GM19438 (cell line): ENCODE data around the gene DPYSL4.

Experiments
- ATAC-seq: cut with Tn5 transposase; IDR thresholded peaks from one replicate; pipeline ENCODE4 v1.9.1; 2021; ENCODE audit warnings: low read depth; ENCODE audit not compliant: unreplicated experiment

Gene DPYSL4

DNA sequence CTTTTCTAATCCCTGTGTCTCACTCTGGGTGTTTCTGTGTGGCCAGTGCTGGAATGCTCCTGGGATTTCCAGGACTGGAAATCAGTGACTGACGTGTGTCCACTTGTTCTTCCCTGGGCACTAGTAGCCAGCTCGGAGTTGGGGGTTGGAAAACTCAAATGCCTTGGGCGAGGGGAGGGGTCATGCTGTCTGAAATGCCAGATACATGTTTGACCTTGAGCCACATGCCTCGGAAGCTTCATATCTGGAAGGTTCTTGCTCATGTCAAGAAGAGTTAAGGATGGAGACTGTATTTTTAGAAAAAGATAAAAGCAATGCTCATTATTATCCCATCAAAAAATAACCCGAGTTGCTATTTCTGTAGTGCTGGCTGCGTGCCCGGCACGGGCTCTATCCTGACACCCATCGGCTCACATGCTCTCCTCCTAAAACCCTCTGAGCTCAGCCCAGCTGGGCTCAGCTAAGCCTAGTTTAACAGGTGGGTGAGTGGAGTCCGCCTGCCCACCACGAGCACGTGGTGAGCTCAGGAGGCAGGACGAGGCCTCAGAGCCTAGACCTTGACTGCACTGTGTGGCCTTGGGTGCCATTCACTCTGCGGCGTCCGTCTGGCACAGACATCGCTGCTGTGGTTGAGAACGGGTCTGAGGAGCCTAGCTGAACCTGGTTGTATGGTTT, 6.4 kb downstream of the DPYSL4 start:
- ATAC-seq = no peak

GRCh38 chr10:132193907-132194552, 7.3 kb downstream of the DPYSL4 start:
- no peak for ATAC-seq

DNA sequence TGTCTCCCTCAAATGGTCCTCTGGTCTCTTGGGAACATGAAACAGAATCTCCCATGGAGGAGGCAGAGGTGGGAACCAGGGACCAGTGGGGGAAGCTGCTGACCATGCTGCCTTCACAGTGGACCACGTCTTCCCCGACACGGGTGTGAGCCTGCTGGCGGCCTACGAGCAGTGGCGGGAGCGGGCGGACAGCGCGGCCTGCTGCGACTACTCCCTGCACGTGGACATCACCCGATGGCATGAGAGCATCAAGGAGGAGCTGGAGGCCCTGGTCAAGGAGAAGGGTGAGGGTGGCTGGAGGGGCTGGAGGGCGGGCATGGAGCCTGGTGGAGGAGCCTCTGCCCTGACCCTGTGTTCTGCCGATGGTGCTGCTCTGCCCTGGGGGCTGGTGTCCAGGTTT, 8.0 kb downstream of the DPYSL4 start:
- no peak for ATAC-seq

- no peak for ATAC-seq
Observed at GRCh38 chr10:132195366-132196075, 8.8 kb downstream of the DPYSL4 start.

GRCh38 chr10:132196178-132197113, 9.7 kb downstream of the DPYSL4 start:
- no peak for ATAC-seq

GRCh38 chr10:132197271-132198067, 10.7 kb downstream of the DPYSL4 start:
- no peak for ATAC-seq

GRCh38 chr10:132198068-132198370, 11.3 kb downstream of the DPYSL4 start:
- ATAC-seq = no peak

DNA sequence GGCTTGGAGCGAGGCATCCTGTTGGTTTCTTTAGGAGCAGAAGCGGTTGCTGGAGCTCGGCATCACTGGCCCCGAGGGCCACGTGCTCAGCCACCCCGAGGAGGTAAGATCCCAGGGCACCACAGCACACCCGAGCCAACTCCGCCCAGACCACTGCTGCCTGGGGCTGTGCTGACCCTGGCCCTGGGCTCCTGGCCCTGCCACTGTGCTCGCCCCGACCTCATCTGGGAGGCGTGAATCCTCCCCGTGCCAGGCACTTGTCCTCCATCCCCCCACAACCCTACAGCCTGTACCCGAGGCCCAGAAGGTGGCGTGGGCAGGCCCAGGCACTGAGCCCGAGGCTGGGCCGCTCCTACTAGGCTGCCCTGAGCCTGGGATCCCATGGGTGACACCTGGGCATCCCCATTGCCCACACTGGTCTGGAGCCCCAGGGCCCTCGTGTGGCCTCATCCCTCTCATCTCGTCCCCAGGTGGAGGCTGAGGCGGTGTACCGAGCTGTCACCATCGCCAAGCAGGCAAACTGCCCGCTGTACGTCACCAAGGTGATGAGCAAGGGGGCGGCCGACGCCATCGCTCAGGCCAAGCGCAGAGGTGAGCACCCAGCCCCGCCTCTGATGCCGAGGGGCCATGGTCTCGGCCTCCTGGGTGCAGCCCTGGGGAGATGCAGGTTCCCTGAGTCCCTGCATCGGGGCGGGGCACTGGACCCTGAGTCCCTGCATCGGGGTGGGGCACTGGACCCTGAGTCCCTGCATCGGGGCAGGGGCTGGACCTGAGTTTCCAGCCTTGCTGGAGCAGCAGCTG, 11.8 kb downstream of the DPYSL4 start:
- ATAC-seq = no peak

GRCh38 chr10:132199268-132199853, 12.6 kb downstream of the DPYSL4 start:
- no peak for ATAC-seq

GRCh38 chr10:132199854-132200311, 13.1 kb downstream of the DPYSL4 start:
- no peak for ATAC-seq

DNA sequence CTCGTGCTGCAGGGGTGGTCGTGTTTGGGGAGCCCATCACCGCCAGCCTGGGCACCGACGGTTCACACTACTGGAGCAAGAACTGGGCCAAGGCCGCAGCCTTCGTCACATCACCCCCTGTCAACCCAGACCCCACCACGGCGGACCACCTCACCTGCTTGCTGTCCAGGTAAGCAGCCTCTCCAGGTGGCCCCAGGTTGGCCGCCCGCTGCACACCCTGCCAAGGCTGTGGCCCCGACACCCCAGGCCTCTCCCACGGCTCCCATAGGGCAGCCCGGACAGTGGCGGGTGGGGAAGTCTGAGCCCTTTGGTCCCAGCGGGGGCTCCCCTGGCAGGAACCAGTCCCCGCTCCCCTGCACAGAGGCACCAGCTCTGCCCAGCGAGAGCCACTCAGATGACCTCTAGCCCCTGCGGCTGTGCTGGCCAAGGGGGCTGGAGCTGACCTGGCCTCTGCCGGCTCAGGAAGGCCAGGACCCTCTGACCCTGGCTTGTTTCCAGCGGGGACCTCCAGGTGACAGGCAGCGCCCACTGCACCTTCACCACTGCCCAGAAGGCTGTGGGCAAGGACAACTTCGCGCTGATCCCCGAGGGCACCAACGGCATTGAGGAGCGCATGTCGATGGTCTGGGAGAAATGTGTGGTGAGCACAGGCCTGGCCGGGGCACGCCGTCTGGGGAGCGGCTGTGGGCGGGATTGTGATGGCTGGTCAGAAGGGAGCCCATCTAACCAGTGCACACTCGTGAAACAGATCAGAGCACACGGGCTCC, 13.8 kb downstream of the DPYSL4 start:
- ATAC-seq = no peak

- no peak for ATAC-seq
Observed at GRCh38 chr10:132201111-132201969, 14.6 kb downstream of the DPYSL4 start.

- ATAC-seq = no peak
Observed at GRCh38 chr10:132202070-132202970, 15.6 kb downstream of the DPYSL4 start.

DNA sequence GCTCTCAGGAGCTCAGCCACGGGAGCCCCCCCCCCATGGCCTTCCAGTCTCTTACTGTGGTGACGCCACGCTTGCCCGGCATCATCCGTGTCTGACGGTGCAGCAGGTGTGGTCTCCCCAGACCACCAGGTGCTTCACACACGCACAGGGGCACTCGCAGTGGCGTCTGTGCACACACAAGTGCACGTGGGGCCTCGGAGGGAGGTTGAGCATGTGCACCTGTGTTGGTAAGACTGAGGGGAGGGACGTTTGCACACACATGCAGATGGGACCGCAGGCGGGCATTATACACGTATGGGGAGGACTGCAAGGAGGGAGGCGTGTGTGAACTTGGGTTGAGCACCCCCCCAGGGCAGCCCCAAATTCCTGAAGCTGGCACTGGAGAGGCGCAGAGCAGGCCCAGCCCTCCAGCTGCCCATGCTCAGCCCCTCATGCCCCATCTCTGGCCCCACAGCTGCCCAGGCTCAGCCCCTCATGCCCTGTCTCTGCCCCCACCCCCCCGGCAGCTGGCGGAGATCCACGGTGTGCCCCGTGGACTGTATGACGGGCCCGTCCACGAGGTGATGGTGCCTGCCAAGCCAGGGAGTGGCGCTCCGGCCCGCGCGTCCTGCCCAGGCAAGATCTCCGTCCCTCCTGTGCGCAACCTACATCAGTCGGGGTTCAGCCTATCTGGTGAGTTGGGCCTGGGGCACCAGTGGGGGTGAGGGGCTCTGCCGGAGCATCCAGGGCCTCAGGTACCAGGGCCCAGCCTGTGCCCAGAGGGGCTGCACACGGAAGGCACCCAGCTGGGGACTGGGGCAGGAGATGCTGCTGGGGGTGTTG, 16.7 kb downstream of the DPYSL4 start:
- ATAC-seq = no peak

DNA sequence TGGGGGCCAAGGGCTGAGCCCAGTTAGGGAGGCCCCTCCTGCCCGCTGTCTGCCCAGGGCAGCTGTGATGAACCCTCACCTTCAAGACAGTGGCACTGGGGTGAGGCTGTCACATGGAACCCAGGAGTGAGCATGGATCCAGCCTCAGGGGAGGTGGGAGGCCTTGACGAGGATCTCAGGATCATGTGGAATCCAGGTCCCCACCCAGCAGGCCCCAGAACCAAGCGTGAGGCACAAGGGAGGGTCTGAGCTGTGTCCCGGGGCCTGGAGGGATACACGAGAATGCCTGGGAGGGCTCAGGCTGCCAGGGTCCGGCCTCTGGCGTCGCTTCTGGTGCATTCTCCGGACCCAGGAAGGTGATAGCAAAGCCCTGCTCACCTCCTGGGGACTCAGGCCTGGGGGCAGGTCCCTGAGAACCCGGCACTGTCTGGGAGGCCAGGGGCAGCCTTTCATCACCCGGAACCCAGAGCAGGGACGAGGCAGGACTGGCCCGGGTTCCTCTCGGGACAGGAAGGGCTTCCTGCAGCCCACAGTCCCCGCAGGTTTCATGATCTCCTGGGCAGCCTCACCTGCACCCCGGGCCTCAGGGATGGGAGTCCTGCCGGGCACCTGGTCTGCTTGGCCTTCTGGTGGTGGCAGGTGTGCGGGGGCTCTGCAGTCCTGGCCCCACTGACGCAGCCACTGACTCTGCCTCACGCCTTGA, 17.5 kb downstream of the DPYSL4 start:
- no peak for ATAC-seq
